WTC11 (cell line): ENCODE results near the gene PAK1. TPM values are rescaled to one million over a fixed set of nuclear protein-coding genes. Genes with fewer than 3 reads are reported as not detected.

Experiments
- ATAC-seq: fragments of 200-7000 bp; cut with Tn5 transposase; 2 replicates; pipeline ENCODE4 v1.10.0; 2021; ENCODE audit warnings: mild to moderate bottlenecking, moderate library complexity
- CTCF ChIA-PET: fragments of 300-600 bp; sonication (Branson Sonifier 250); formaldehyde crosslinking; loops from one replicate; lab custom pipeline; 2021; ENCODE audit warnings: antibody characterized with exemption; lab: Charles Lee
- POLR2A ChIA-PET: fragments of 350-600 bp; sonication (Branson Sonifier 250); formaldehyde crosslinking; loops from one replicate; lab custom pipeline; 2021; ENCODE audit warnings: antibody characterized with exemption; lab: Charles Lee
- DNase-seq: peaks from one replicate; pipeline ENCODE4 v3.0.0; 2021; ENCODE audit warnings: low spot score
- H3K27ac Mint-ChIP-seq: 2 replicates; pipeline ENCODE4 v1.8.0; 2021; ENCODE audit warnings: mixed read lengths
- H3K27me3 Mint-ChIP-seq: 2 replicates; pipeline ENCODE4 v1.8.0; 2021; ENCODE audit warnings: low read depth, mild to moderate bottlenecking, moderate library complexity, mixed read lengths
- H3K36me3 Mint-ChIP-seq: 2 replicates; pipeline ENCODE4 v1.8.0; 2021; ENCODE audit warnings: mixed read lengths
- H3K4me1 Mint-ChIP-seq: 2 replicates; pipeline ENCODE4 v1.8.0; 2022; ENCODE audit warnings: mixed read lengths
- H3K4me3 Mint-ChIP-seq: 2 replicates; pipeline ENCODE4 v1.8.0; 2021; ENCODE audit warnings: mild to moderate bottlenecking, moderate library complexity, mixed read lengths
- H3K9me3 Mint-ChIP-seq: 2 replicates; pipeline ENCODE4 v1.8.0; 2021; ENCODE audit warnings: mixed read lengths
- AR ChIP-seq: fragments of 250-450 bp; sonication (Bioruptor Pico); IDR thresholded peaks from 2 replicates; pipeline ENCODE4 v1.9.0; 2021; ENCODE audit warnings: mild to moderate bottlenecking
- ARID4B ChIP-seq: sonication (generic); formaldehyde crosslinking; IDR thresholded peaks from 2 replicates; pipeline ENCODE4 v1.8.0; 2023; ENCODE audit warnings: missing genetic modification reagents, mild to moderate bottlenecking, borderline replicate concordance
- ATF3 ChIP-seq: sonication (generic); formaldehyde crosslinking; conservative IDR thresholded peaks from 2 replicates; pipeline ENCODE4 v1.8.1; 2022; ENCODE audit warnings: mild to moderate bottlenecking, missing genetic modification reagents
- ETV6 ChIP-seq: sonication (generic); formaldehyde crosslinking; IDR thresholded peaks from 2 replicates; pipeline ENCODE4 v1.8.1; 2022; ENCODE audit warnings: mild to moderate bottlenecking, missing genetic modification reagents
- IRF1 ChIP-seq: sonication (generic); formaldehyde crosslinking; IDR thresholded peaks from 2 replicates; pipeline ENCODE4 v1.8.0; 2023; ENCODE audit warnings: missing genetic modification reagents
- NR1H2 ChIP-seq: sonication (generic); formaldehyde crosslinking; IDR thresholded peaks from 2 replicates; pipeline ENCODE4 v1.9.0; 2021; ENCODE audit warnings: mild to moderate bottlenecking, moderate library complexity, missing genetic modification reagents
- STAT6 ChIP-seq: sonication (generic); formaldehyde crosslinking; conservative IDR thresholded peaks from 2 replicates; pipeline ENCODE4 v1.8.1; 2023; ENCODE audit warnings: mild to moderate bottlenecking, low read depth, missing genetic modification reagents, moderate library complexity
- ZNF121 ChIP-seq: sonication (generic); formaldehyde crosslinking; IDR thresholded peaks from 2 replicates; pipeline ENCODE4 v1.8.0; 2023; ENCODE audit warnings: missing genetic modification reagents
- ZNF138 ChIP-seq: sonication (generic); formaldehyde crosslinking; conservative IDR thresholded peaks from 2 replicates; pipeline ENCODE4 v1.8.1; 2022; ENCODE audit warnings: mild to moderate bottlenecking, moderate library complexity, missing genetic modification reagents
- ZNF416 ChIP-seq: fragments of 250-450 bp; sonication (Bioruptor Pico); IDR thresholded peaks from 2 replicates; pipeline ENCODE4 v1.9.0; 2021; ENCODE audit warnings: mild to moderate bottlenecking, inconsistent platforms
- ZNF532 ChIP-seq: fragments of 250-450 bp; sonication (Bioruptor Pico); IDR thresholded peaks from 2 replicates; pipeline ENCODE4 v1.9.0; 2021; ENCODE audit warnings: mild to moderate bottlenecking, borderline replicate concordance
- total RNA-seq: library from RNA; stranded (reverse); gene quantifications from 3 replicates; pipeline ENCODE4 v1.2.3, GENCODE V29; 2021
- TF ChIP-seq, protein P1 (sequence below): fragments of 200-600 bp; IDR thresholded peaks from 2 replicates; pipeline ENCODE4 v1.8.0; 2022; ENCODE audit warnings: antibody characterized with exemption
- TF ChIP-seq, protein P2 (sequence below): sonication (generic); formaldehyde crosslinking; IDR thresholded peaks from 2 replicates; pipeline ENCODE4 v1.8.1; 2022; ENCODE audit warnings: missing genetic modification reagents, borderline replicate concordance

PAK1 gene
- total RNA-seq, 1 experiment from 2014 or later, result 160 TPM

GRCh38 chr11:77508019-77508418 lies 34.1 kb upstream of the PAK1 start:
- H3K4me3 Mint-ChIP-seq, result no peak overlapping the region
- CTCF ChIA-PET, result interaction anchor here (1.2 kb wide), 1 partner anchor 41 kb away, joined by 5 read pairs; no protein-coding TSS in a partner anchor
- H3K27me3 Mint-ChIP-seq, result no peaks in the 10 kb centered on the region
- peaks cover 13% of the 10 kb centered on the region for H3K4me1 Mint-ChIP-seq
- DNase-seq, result no peak
- POLR2A ChIA-PET, result no interaction called here
- ATAC-seq, result no peak
- H3K27ac Mint-ChIP-seq, result no peak overlapping the region
- H3K36me3 Mint-ChIP-seq, result no peaks in the 10 kb centered on the region
- peaks cover 9% of the 10 kb centered on the region for H3K9me3 Mint-ChIP-seq
- TF ChIP-seq ZNF532 (CRISPR knock-in tag) (no peak), ARID4B (CRISPR knock-in tag) (no peak), ZNF138 (CRISPR knock-in tag) (no peak), IRF1 (no peak), ZNF416 (no peak), NR1H2 (CRISPR knock-in tag) (no peak), STAT6 (no peak), ETV6 (CRISPR knock-in tag) (no peak), ATF3 (CRISPR knock-in tag) (no peak), AR (no peak), ZNF121 (CRISPR knock-in tag) (no peak)
- TF ChIP-seq, protein P1, sequence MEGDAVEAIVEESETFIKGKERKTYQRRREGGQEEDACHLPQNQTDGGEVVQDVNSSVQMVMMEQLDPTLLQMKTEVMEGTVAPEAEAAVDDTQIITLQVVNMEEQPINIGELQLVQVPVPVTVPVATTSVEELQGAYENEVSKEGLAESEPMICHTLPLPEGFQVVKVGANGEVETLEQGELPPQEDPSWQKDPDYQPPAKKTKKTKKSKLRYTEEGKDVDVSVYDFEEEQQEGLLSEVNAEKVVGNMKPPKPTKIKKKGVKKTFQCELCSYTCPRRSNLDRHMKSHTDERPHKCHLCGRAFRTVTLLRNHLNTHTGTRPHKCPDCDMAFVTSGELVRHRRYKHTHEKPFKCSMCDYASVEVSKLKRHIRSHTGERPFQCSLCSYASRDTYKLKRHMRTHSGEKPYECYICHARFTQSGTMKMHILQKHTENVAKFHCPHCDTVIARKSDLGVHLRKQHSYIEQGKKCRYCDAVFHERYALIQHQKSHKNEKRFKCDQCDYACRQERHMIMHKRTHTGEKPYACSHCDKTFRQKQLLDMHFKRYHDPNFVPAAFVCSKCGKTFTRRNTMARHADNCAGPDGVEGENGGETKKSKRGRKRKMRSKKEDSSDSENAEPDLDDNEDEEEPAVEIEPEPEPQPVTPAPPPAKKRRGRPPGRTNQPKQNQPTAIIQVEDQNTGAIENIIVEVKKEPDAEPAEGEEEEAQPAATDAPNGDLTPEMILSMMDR, result no peak
- TF ChIP-seq, protein P2, sequence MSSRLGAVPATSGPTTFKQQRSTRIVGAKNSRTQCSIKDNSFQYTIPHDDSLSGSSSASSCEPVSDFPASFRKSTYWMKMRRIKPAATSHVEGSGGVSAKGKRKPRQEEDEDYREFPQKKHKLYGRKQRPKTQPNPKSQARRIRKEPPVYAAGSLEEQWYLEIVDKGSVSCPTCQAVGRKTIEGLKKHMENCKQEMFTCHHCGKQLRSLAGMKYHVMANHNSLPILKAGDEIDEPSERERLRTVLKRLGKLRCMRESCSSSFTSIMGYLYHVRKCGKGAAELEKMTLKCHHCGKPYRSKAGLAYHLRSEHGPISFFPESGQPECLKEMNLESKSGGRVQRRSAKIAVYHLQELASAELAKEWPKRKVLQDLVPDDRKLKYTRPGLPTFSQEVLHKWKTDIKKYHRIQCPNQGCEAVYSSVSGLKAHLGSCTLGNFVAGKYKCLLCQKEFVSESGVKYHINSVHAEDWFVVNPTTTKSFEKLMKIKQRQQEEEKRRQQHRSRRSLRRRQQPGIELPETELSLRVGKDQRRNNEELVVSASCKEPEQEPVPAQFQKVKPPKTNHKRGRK (CRISPR knock-in tag), result no peak
